Stimulated activated effector memory CD8-positive, alpha-beta T cell treated with anti-CD3 and anti-CD28 coated beads, Interleukin-12 subunit alpha, Interleukin-12 subunit beta, amount 100 ng/mL, for 72 hours (primary cell): Measurements from ENCODE around the gene CRY2.
A peak's percentile ranks its signal among the peaks of the same experiment; 100 is the strongest.

Source experiments
- ATAC-seq: fragments of 150-1000 bp; cut with Tn5 transposase; 2 replicates; pipeline ENCODE4 v1.10.0; 2021
- DNase-seq, 2 donors: peaks; one replicate each; pipeline ENCODE4 v3.0.0; 2021 to 2022; ENCODE audit warnings: low spot score in 2 of 2
- H3K27ac Mint-ChIP-seq: one replicate; pipeline ENCODE4 v1.8.0; 2022; ENCODE audit warnings: mild to moderate bottlenecking, mixed read lengths
- H3K36me3 Mint-ChIP-seq: one replicate; pipeline ENCODE4 v1.8.0; 2022; ENCODE audit warnings: mild to moderate bottlenecking, mixed read lengths
- H3K4me1 Mint-ChIP-seq: one replicate; pipeline ENCODE4 v1.8.0; 2022; ENCODE audit warnings: mixed read lengths
- H3K4me3 Mint-ChIP-seq: one replicate; pipeline ENCODE4 v1.8.0; 2022; ENCODE audit warnings: mild to moderate bottlenecking, mixed read lengths
- H3K9me3 Mint-ChIP-seq: one replicate; pipeline ENCODE4 v1.8.0; 2022; ENCODE audit warnings: mixed read lengths

Gene CRY2

GRCh38 chr11:45846974-45847910, at the start of gene CRY2:
CRY2 (plus strand) TSS chr11:45847475; CDS start chr11:45847491, 16 bp downstream.
- Mint-ChIP-seq H3K9me3 (no peaks in the 10 kb centered on the region), H3K4me3 (peak within 1 kb of the TSS; percentile 78), H3K27ac (peak within 1 kb of the TSS; percentile 94), H3K4me1 (peaks cover 52% of the 10 kb centered on the region), H3K36me3 (peaks cover 6% of the 10 kb centered on the region)
- ATAC-seq (peak; percentile 93), DNase-seq (peak; percentile 98 to 99)

- DNase-seq (no peak), ATAC-seq (no peak)
- no peaks in the 10 kb centered on the region for H3K36me3 Mint-ChIP-seq
- no peaks in the 10 kb centered on the region for H3K4me1 Mint-ChIP-seq
- no peak overlapping the region for H3K27ac Mint-ChIP-seq
- H3K4me3 Mint-ChIP-seq: no peak overlapping the region
- H3K9me3 Mint-ChIP-seq: no peaks in the 10 kb centered on the region
These were observed 48.4 kb upstream of the CRY2 start for GRCh38 chr11:45798793-45799441.

GRCh38 chr11:45799562-45799961, 47.7 kb upstream of the CRY2 start:
- Mint-ChIP-seq H3K4me1 (no peaks in the 10 kb centered on the region), H3K4me3 (no peak overlapping the region), H3K9me3 (no peaks in the 10 kb centered on the region), H3K36me3 (peaks cover 3% of the 10 kb centered on the region), H3K27ac (no peak overlapping the region)
- no peak for DNase-seq
- ATAC-seq: no peak

GRCh38 chr11:45800261-45800660, 47.0 kb upstream of the CRY2 start:
- Mint-ChIP-seq H3K9me3 (no peaks in the 10 kb centered on the region), H3K4me3 (no peak overlapping the region), H3K4me1 (no peaks in the 10 kb centered on the region), H3K27ac (no peak overlapping the region), H3K36me3 (peaks cover 6% of the 10 kb centered on the region)
- ATAC-seq: no peak
- DNase-seq: no peak

GRCh38 chr11:45801723-45802315, 45.5 kb upstream of the CRY2 start:
- Mint-ChIP-seq H3K4me3 (no peak overlapping the region), H3K9me3 (no peaks in the 10 kb centered on the region)

GRCh38 chr11:45802531-45803317, 44.6 kb upstream of the CRY2 start:
- DNase-seq: no peak
- Mint-ChIP-seq H3K27ac (no peak overlapping the region), H3K9me3 (no peaks in the 10 kb centered on the region), H3K4me3 (peak overlapping the region; percentile 93), H3K4me1 (peaks cover 20% of the 10 kb centered on the region), H3K36me3 (peaks cover 6% of the 10 kb centered on the region)
- ATAC-seq: no peak

More at GRCh38 chr11:45801723-45802315, 45.5 kb upstream of the CRY2 start:
- DNase-seq (no peak), ATAC-seq (no peak)
- Mint-ChIP-seq H3K36me3 (peaks cover 6% of the 10 kb centered on the region), H3K27ac (no peak overlapping the region), H3K4me1 (peaks cover 11% of the 10 kb centered on the region)

- no peaks in the 10 kb centered on the region for H3K9me3 Mint-ChIP-seq
- peak overlapping the region; percentile 95 for H3K27ac Mint-ChIP-seq
- H3K4me1 Mint-ChIP-seq: peaks cover 33% of the 10 kb centered on the region
- H3K36me3 Mint-ChIP-seq: peaks cover 9% of the 10 kb centered on the region
- peak; percentile 63 for ATAC-seq
- DNase-seq: peak; percentile 60 to 80
- peak overlapping the region; percentile 93 for H3K4me3 Mint-ChIP-seq
These were observed 43.1 kb upstream of the CRY2 start for GRCh38 chr11:45803971-45804760.

- peak; percentile 95 to 98 for DNase-seq
- ATAC-seq: peak; percentile 96
- H3K4me1 Mint-ChIP-seq: peaks cover 40% of the 10 kb centered on the region
- peak within 1 kb of the TSS; percentile 93 for H3K4me3 Mint-ChIP-seq
- H3K27ac Mint-ChIP-seq: peak within 1 kb of the TSS; percentile 95
- H3K9me3 Mint-ChIP-seq: no peaks in the 10 kb centered on the region
- H3K36me3 Mint-ChIP-seq: peaks cover 11% of the 10 kb centered on the region
These were observed 42.4 kb upstream of the CRY2 start, which contains the start of gene SLC35C1 for GRCh38 chr11:45804761-45805304. SLC35C1 (plus strand) TSS chr11:45805149; CDS start chr11:45805802, 653 bp downstream.

- H3K9me3 Mint-ChIP-seq: no peaks in the 10 kb centered on the region
- H3K36me3 Mint-ChIP-seq: peaks cover 12% of the 10 kb centered on the region
- DNase-seq (no peak), ATAC-seq (peak; percentile 52)
- H3K4me1 Mint-ChIP-seq: peaks cover 46% of the 10 kb centered on the region
- peak overlapping the region; percentile 93 for H3K4me3 Mint-ChIP-seq
- peak overlapping the region; percentile 95 for H3K27ac Mint-ChIP-seq
These were observed 41.8 kb upstream of the CRY2 start for GRCh38 chr11:45805305-45806071.

GRCh38 chr11:45806072-45806933, 41.0 kb upstream of the CRY2 start:
- DNase-seq (no peak), ATAC-seq (no peak)
- H3K27ac Mint-ChIP-seq: peak overlapping the region; percentile 95
- H3K9me3 Mint-ChIP-seq: no peaks in the 10 kb centered on the region
- peaks cover 19% of the 10 kb centered on the region for H3K36me3 Mint-ChIP-seq
- peak overlapping the region; percentile 93 for H3K4me3 Mint-ChIP-seq
- peaks cover 51% of the 10 kb centered on the region for H3K4me1 Mint-ChIP-seq

GRCh38 chr11:45806937-45807791, 40.1 kb upstream of the CRY2 start:
- H3K27ac Mint-ChIP-seq: peak overlapping the region; percentile 95

GRCh38 chr11:45807792-45808238, 39.5 kb upstream of the CRY2 start:
- Mint-ChIP-seq H3K9me3 (no peaks in the 10 kb centered on the region), H3K27ac (no peak overlapping the region), H3K4me1 (peaks cover 51% of the 10 kb centered on the region), H3K4me3 (peak overlapping the region; percentile 93), H3K36me3 (peaks cover 32% of the 10 kb centered on the region)
- DNase-seq (no peak), ATAC-seq (no peak)

More at GRCh38 chr11:45806937-45807791, 40.1 kb upstream of the CRY2 start:
- H3K4me1 Mint-ChIP-seq: peaks cover 51% of the 10 kb centered on the region
- no peaks in the 10 kb centered on the region for H3K9me3 Mint-ChIP-seq
- H3K36me3 Mint-ChIP-seq: peaks cover 26% of the 10 kb centered on the region
- ATAC-seq (no peak), DNase-seq (no peak)
- H3K4me3 Mint-ChIP-seq: peak overlapping the region; percentile 93
